ENCODE measurements around the gene LAMB2. TPM values are rescaled to one million over a fixed set of nuclear protein-coding genes. Genes with fewer than 3 reads are reported as not detected.

Gene LAMB2
- total RNA-seq, 4 donors from 2014 or later, result 334 to 564 (median 415) TPM

GRCh38 chr3:49135499-49135898 lies 2.6 kb upstream of the LAMB2 start:
- no peak for DNase-seq (ENCODE audit: low spot score)
- no peak for TF ChIP-seq CTCF (IDR thresholded peaks at IDR 0.05)
- no peak for ATAC-seq (ENCODE audit: low FRiP score)

- no peak for DNase-seq (ENCODE audit: low spot score)
- no peak for ATAC-seq (ENCODE audit: low FRiP score)
- no peak for TF ChIP-seq CTCF (IDR thresholded peaks at IDR 0.05)
Measured at GRCh38 chr3:49134471-49135265, 1.8 kb upstream of the LAMB2 start.

GRCh38 chr3:49133226-49133951 lies 539 bp upstream of the LAMB2 start:
- DNase-seq (ENCODE audit: low spot score), result peak; percentile 59
- ATAC-seq (ENCODE audit: low FRiP score), result peak; percentile 85
- TF ChIP-seq CTCF (IDR thresholded peaks at IDR 0.05), result no peak

GRCh38 chr3:49132073-49132436 lies 795 bp downstream of the LAMB2 start:
- no peak for ATAC-seq (ENCODE audit: low FRiP score)

GRCh38 chr3:49131576-49131975 lies 1.3 kb downstream of the LAMB2 start:
- TF ChIP-seq CTCF (IDR thresholded peaks at IDR 0.05), result no peak
- no peak for ATAC-seq (ENCODE audit: low FRiP score)
- no peak for DNase-seq (ENCODE audit: low spot score)

More at GRCh38 chr3:49132073-49132436, 795 bp downstream of the LAMB2 start:
- DNase-seq (ENCODE audit: low spot score), result no peak
- TF ChIP-seq CTCF (IDR thresholded peaks at IDR 0.05), result no peak

- TF ChIP-seq CTCF (IDR thresholded peaks at IDR 0.05), result no peak
- DNase-seq (ENCODE audit: low spot score) (no peak), ATAC-seq (ENCODE audit: low FRiP score) (no peak)
Measured at GRCh38 chr3:49131040-49131439, 1.8 kb downstream of the LAMB2 start.
